T47D (cell line): Measurements from ENCODE around the gene TPST1.

Experiments used
- DNase-seq, 2 experiments: peaks; one replicate each; pipeline versions ENCODE4 v3.0.0 to v3.0.0-alpha.2; 2011 to 2012; ENCODE audit warnings: low read depth in 1 of 2, low spot score in 1 of 2
- JUND ChIP-seq: IDR thresholded peaks from 2 replicates; pipeline ENCODE4 v1.6.1; 2012; ENCODE audit warnings: low read depth
- in situ Hi-C: cut with HindIII; loops from 2 replicates; pipeline ENCODE4 v1.10.0; 2016; ENCODE audit warnings: low sequenced_read_pairs, low pct_unique_long_range_greater_than_20kb

Gene TPST1

GRCh38 chr7:66296001-66296521 lies 90.9 kb downstream of the TPST1 start:
- TF ChIP-seq JUND, result no peak
- no peak for DNase-seq
- in situ Hi-C loops, result no loop called here

- DNase-seq, result no peak
- in situ Hi-C loops, result no loop called here
- no peak for TF ChIP-seq JUND
These were observed 91.4 kb downstream of the TPST1 start for GRCh38 chr7:66296557-66296956.

GRCh38 chr7:66297579-66297978 lies 92.4 kb downstream of the TPST1 start:
- no peak for TF ChIP-seq JUND
- no peak for DNase-seq
- in situ Hi-C loops, result no loop called here

GRCh38 chr7:66301249-66301648 lies 96.1 kb downstream of the TPST1 start:
- no peak for TF ChIP-seq JUND
- in situ Hi-C loops, result no loop called here
- no peak for DNase-seq

GRCh38 chr7:66301737-66302136 lies 96.6 kb downstream of the TPST1 start:
- in situ Hi-C loops, result no loop called here
- no peak for TF ChIP-seq JUND

GRCh38 chr7:66303454-66304155 lies 98.5 kb downstream of the TPST1 start:
- DNase-seq, result no peak
- in situ Hi-C loops, result no loop called here
- no peak for TF ChIP-seq JUND

More at GRCh38 chr7:66301737-66302136, 96.6 kb downstream of the TPST1 start:
- no peak for DNase-seq

GRCh38 chr7:66304536-66304935 lies 99.4 kb downstream of the TPST1 start:
- in situ Hi-C loops, result no loop called here
- no peak for TF ChIP-seq JUND
- DNase-seq, result no peak

- in situ Hi-C loops, result no loop called here
- DNase-seq, result no peak
- no peak for TF ChIP-seq JUND
These were observed 101.1 kb downstream of the TPST1 start for GRCh38 chr7:66306243-66306642.

- TF ChIP-seq JUND, result no peak
- in situ Hi-C loops, result no loop called here
- DNase-seq, result no peak
These were observed 102.6 kb downstream of the TPST1 start for GRCh38 chr7:66307591-66308215.

- in situ Hi-C loops, result no loop called here
- TF ChIP-seq JUND, result no peak
- no peak for DNase-seq
These were observed 103.3 kb downstream of the TPST1 start for GRCh38 chr7:66308411-66308810.

- TF ChIP-seq JUND, result no peak
These were observed 105.5 kb downstream of the TPST1 start for GRCh38 chr7:66310620-66311019.

GRCh38 chr7:66313886-66314568 lies 108.9 kb downstream of the TPST1 start:
- DNase-seq, result no peak
- in situ Hi-C loops, result no loop called here
- no peak for TF ChIP-seq JUND

More at GRCh38 chr7:66310620-66311019, 105.5 kb downstream of the TPST1 start:
- no peak for DNase-seq
- in situ Hi-C loops, result no loop called here

GRCh38 chr7:66315192-66315591 lies 110.1 kb downstream of the TPST1 start:
- no peak for DNase-seq
- no peak for TF ChIP-seq JUND
- in situ Hi-C loops, result no loop called here
